HG03575 (cell line): ENCODE data around the gene WNK1.
"Not testable (repeated sequence)": the region's sequence is repeated elsewhere in the genome, so short reads cannot be mapped to it uniquely, and the experiment has no call there.

Experiments
- ATAC-seq: cut with Tn5 transposase; IDR thresholded peaks from one replicate; pipeline ENCODE4 v1.9.1; 2021; ENCODE audit not compliant: unreplicated experiment, insufficient number of reproducible peaks, low FRiP score; ENCODE audit errors: extremely low read depth

The WNK1 gene

GRCh38 chr12:806200-806791 lies 53.9 kb downstream of the WNK1 start:
- ATAC-seq: no peak

DNA sequence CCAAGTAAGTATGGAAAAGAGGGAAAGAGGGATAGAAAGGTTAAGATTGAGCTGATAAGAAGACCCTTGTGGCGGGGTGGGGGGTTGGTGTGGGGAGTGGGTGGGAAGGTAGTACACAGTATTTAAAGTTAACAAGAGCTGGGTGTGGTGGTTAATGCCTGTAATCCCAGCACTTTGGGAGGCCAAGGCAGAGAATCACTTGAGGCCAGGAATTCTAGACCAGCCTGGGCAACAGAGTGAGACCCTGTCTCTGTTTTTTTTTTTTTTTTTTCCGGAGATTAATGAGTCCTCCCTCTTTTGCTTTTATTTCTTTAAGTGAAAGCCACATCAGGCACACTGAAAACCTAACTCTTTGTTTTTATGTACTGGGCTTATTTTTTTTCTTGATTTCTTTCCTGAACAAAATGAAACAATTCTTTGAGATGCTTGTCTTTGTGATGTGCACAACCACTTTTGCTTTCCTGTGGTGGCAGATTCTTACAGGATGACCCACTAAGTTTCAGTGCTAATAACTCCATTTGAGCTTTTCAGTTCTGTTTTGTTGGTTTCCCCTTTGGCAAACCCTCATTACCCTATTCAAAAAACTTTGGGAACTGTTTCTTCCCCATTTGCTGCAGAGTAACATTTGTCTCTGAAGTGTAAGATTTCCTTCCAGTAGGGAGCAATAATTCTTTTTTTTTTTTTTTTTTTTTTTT lies 54.8 kb downstream of the WNK1 start:
- ATAC-seq: no peak

DNA sequence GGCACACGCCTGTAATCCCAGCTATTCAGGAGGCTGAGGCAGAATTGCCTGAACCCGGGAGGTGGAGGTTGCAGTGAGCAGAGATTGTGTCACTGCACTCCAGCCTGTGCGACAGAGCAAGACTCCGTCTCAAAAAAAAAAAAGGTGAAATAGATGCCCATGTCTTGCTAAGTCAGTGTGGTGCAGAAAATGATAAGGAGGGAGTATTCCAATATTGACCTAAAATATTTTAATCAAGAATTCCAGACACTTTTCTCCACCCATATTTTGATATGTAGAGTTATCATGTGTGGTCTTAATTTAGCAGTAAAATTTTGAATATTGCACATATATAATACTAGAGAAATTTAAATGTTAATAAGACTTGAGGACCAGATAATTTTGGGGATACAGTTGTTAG lies 57.7 kb downstream of the WNK1 start:
- ATAC-seq: no peak

DNA sequence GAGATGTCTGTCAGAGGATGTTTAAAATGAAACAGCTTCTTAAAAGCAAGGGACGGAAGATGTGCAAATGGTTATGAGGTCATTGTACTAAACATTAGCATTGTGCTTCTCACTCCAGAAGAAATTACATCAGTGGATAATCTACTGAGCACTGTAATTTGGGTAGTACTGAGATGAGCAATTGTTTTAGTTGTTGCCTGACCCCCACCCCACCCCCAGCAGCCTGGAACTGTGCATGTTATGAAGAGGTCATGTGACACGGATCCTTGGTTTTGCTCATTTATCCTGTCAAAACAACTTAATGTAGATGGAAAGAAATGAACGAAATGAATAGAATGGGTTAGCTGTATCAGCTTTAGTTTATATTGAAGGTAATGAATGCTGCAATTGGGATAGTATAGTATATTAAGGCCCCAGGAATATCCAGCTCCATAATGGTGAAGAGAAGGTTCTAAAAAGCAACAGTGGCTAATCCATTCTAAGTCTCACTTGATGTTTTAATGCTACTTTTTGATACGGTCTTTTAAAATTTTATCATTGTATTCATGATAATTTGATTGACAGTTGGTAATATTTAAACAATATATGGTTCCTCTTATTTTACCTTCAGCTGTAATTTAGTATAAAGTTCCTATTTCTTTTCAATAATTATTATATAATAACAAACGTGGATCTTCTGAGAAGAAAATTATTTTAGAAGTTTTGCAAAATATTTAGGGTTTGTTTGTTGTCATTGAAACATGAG lies 58.5 kb downstream of the WNK1 start:
- no peak for ATAC-seq

DNA sequence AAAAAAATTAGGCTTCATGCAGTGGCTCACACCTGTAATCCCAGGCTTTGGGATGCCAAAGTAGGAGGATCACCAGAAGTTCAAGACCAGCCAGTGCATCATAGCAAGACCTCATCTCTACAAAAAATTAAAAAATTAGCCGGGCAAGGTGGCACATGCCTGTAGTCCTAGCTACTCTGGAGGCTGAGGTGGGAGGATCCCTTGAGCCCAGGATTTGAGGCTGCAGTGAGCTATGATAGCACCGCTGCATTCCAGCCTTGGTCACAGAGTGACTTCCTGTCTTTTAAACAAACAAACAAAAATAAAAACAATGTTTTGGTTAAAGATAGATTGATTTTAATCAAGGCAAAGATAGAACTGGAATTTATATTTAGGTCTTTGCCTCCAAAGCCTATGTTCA lies 60.6 kb downstream of the WNK1 start:
- no peak for ATAC-seq

DNA sequence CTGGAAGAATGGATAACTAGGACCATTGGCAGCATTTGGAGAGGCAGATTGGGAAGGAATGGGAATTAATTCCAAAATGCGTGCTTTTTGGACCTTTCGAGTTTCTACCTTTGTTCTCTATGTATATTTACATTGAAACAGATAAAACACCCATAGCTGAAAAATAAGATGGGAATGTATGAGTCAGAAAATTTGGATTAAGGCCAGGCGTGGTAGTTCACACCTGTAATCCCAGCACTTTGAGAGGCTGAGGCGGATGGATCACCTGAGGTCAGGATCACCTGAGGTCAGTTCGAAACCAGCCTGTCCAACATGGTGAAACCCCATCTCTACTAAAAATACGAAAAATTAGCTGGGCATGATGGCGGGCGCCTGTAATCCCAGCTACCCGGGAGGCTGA lies 65.1 kb downstream of the WNK1 start:
- ATAC-seq: not testable (repeated sequence)

DNA sequence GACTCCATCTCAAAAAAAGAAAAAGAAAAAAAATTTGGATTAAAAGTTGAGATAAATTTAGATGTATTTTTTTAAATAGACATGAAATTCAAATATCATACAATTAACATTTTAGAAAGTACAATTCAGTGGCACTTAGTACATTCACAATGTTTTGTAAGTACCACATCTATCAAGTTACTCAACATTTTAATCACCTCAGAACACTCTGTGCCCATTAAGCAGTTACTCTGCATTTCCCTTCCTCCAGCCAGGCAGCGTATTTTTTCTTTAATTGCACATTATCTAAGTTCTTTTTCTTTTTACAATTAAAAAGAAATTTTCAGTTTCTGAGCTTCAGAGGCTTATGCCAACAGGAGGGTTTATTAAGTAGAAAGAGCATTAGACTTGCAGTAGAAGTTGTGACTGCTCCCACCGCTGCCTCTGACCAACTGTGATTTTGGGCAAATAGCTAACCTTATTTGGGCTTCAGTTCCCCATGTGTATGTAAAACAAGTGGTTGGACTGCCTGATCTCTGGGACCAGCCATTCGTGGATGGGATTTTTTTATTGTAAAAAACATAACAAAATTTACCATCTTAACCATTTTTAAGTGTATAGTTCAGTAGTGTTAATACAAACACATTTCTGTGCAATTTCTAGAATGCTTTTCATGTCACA lies 65.7 kb downstream of the WNK1 start:
- ATAC-seq: no peak

- no peak for ATAC-seq
Measured at GRCh38 chr12:818733-819132, 66.4 kb downstream of the WNK1 start.

GRCh38 chr12:820336-820735 lies 68.0 kb downstream of the WNK1 start:
- no peak for ATAC-seq

- ATAC-seq: no peak
Measured at GRCh38 chr12:823028-823698, 70.8 kb downstream of the WNK1 start.

DNA sequence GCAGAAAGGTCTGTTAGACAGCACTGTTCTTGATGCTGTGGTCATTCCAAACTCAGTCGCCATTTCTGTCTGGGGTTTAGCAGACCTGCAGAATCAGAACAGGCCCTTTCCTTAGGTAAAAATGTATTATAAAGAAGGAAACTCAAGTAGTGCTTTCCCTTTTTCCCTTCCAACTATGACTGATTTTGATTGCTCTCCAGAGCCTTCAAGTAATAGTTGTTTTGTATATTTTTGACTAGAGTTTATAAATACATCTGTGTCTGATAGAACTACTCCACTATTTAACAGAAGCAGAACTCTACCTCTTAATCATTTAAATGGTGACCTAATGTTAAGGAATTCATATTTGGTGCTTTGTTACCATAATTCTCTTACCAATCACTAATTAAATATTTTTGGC lies 74.0 kb downstream of the WNK1 start:
- ATAC-seq: no peak

GRCh38 chr12:828726-829395 lies 76.5 kb downstream of the WNK1 start:
- ATAC-seq: no peak

DNA sequence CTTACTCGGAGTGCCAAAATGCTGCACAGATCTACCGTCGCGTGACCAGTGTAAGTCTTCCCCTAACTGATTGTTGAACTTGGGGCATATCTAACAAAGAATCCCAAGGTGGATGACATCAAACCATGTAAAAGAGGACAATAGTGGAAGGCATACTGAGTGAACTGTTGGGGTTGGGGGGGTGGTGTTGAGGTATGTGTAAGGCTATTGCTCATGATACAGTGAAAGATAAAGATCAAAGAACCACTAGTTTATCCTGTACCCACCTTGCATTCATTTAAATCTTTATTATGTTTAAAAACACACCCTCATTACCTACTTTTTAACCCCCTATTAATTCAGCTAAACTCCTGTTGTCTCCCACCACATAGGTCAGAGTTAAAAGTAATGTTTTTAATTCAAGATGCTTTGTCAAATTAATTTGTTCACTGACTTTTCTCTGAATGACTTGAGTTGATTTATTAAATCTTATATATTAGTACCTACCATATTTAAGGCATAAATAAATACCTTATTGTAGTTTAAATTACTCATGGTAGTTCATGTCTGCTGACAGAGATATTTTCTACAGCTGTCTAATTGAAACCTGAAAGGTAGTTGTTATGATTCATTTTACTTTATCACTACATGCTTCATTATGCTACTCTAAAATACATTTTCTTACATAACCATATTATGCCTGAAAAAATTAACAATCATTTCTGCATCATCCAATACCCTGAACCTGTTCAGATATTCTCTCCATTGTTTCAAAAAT lies 77.9 kb downstream of the WNK1 start:
- ATAC-seq: no peak

DNA sequence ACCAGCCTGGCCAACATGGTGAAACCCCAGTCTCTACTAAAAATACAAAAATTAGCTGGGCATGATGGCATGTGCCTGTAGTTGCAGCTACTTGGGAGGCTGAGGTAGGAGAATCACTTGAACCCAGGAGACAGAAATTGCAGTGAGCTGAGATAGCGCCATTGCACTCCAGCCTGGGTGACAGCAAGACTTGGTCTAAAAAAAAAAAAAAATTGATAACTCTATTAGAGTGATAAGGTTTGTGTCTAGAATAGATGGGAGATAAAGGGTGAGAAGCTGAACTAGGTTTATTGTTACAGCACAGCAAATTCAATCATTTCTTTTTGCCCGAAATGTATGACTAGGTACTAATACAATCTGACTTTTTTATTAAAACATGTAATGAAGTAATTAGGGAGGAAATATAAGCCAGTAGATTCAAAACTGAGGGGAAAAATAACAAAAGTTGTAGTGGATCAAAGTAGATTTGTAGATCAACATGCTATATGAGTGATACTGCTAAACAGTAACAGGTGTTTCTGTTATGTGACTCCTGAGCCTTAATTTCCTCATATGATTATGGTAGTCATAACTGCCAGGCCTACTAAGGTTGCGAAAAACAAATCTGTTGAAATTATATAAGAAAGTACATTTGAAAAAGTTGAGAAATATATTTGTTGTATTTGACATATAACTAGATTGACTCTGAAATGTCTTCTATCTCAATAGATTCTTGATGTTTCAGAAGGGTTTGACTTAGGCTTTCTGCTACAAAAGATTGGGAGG lies 83.6 kb downstream of the WNK1 start:
- no peak for ATAC-seq

GRCh38 chr12:836952-837351 lies 84.6 kb downstream of the WNK1 start:
- ATAC-seq: no peak

DNA sequence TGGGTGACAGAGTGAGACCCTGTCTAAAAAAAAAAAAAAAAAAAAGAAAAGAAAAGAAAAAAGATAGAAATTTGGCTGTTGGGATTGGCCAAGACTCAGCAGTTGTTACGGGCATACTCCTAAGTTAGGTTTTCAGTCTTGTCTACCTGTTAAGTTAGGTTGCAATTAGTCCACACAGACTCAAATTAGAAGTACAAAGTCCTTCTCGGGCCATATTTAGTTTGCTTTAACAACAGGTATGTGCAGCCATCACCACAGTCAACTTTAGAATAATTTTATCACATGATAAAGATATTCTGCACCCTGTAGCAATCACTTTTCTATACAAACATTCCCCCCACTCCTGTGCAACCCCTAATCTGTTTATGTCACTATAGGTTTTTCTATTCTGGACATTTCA lies 85.2 kb downstream of the WNK1 start:
- ATAC-seq: no peak

DNA sequence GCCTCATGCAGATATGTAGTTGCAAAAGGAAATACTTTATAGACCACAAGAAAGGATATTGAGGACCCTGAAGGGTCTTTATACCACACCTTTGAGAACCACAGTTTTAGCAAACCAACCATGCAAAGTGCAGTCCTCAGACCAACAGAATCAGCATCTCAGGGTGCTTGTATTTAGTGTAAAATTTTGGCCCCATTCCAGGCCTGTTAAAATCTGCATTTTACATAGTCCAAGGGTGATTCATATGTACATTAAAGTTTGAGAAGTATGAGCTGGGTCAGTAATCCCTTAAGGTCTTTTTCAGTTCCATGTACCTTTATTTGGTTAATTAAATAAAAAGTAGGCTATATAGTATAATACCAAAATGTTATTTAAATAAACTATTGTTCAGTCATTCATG lies 91.2 kb downstream of the WNK1 start:
- ATAC-seq: no peak

DNA sequence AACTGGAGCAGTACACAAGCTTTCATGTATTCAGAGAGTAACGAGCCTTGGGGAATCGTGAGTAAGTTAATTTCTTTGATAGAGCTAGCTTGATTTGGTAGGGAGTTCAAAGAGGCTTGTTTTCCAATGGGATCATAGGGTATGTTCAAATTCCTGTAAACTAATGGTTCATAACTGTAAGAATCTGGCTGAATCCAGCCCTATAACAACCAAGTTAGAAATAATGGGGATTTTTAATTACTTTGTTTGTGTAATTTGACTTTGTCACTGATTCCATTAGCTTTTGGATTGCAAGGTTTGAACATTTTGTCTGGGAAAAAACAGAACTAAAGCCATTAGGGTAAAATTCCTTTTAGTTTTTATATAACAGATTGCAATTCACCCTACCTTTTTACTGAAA lies 94.0 kb downstream of the WNK1 start:
- no peak for ATAC-seq
